Keratinocyte (primary cell): ENCODE data around the gene DDX54. TPM values are rescaled to one million over a fixed set of nuclear protein-coding genes. Genes with fewer than 3 reads are reported as not detected.

Source experiments
- DNase-seq: peaks from one replicate; pipeline ENCODE4 v3.0.0-alpha.2; 2011; ENCODE audit warnings: low read depth, missing footprints, low spot score
- FAIRE-seq: peaks from 2 replicates; lab custom pipeline; 2011; peaks lifted over from hg19 to GRCh38; lab: Jason Lieb, UNC
- H2AFZ ChIP-seq: 2 replicates; pipeline ENCODE4 v1.6.0; 2012; ENCODE audit warnings: low read length, control low read depth, inconsistent platforms; ENCODE audit not compliant: control insufficient read depth
- H3K27ac ChIP-seq: 2 replicates; pipeline ENCODE4 v1.5.1; 2011; ENCODE audit warnings: low read length; ENCODE audit not compliant: control insufficient read depth, insufficient read depth
- H3K27me3 ChIP-seq: 3 replicates; pipeline ENCODE4 v1.6.0; 2011; ENCODE audit warnings: low read length; ENCODE audit not compliant: control insufficient read depth, insufficient read depth; ENCODE audit errors: extremely low read depth
- H3K36me3 ChIP-seq, 2 experiments: 2 replicates in 1 of 2; 3 replicates in 1 of 2; pipeline ENCODE4 v1.5.1; 2011; ENCODE audit warnings: low read length in 2 of 2, mild to moderate bottlenecking in 1 of 2; ENCODE audit not compliant: control insufficient read depth in 2 of 2, insufficient read depth in 2 of 2; ENCODE audit errors: extremely low read depth in 1 of 2
- H3K4me1 ChIP-seq: 3 replicates; pipeline ENCODE4 v1.5.1; 2011; ENCODE audit warnings: low read length; ENCODE audit not compliant: control insufficient read depth, insufficient read depth; ENCODE audit errors: extremely low read depth
- H3K4me2 ChIP-seq: 3 replicates; pipeline ENCODE4 v1.6.0; 2011; ENCODE audit warnings: low read depth, low read length; ENCODE audit not compliant: control insufficient read depth, insufficient read depth; ENCODE audit errors: extremely low read depth
- H3K4me3 ChIP-seq, 3 experiments: fragments of 200-600 bp in 1 of 3; sonication (generic) in 1 of 3; 2 replicates in 2 of 3; 3 replicates in 1 of 3; pipeline ENCODE4 v1.5.1; 2011 to 2016; ENCODE audit warnings: low read length in 3 of 3, mild to moderate bottlenecking in 3 of 3, control low read depth in 2 of 3, inconsistent platforms in 1 of 3, low read depth in 1 of 3, mixed read lengths in 1 of 3, mixed run types in 1 of 3, moderate library complexity in 1 of 3; ENCODE audit not compliant: control insufficient read depth in 2 of 3, insufficient read depth in 2 of 3; ENCODE audit errors: extremely low read depth in 1 of 3
- H3K79me2 ChIP-seq: 2 replicates; pipeline ENCODE4 v1.6.0; 2012; ENCODE audit warnings: low read length; ENCODE audit not compliant: control insufficient read depth, insufficient read depth
- H3K9ac ChIP-seq: 3 replicates; pipeline ENCODE4 v1.6.0; 2011; ENCODE audit warnings: low read length; ENCODE audit not compliant: control insufficient read depth, insufficient read depth; ENCODE audit errors: extremely low read depth
- H3K9me1 ChIP-seq: 3 replicates; pipeline ENCODE4 v1.6.0; 2011; ENCODE audit warnings: low read length; ENCODE audit not compliant: control insufficient read depth, insufficient read depth; ENCODE audit errors: extremely low read depth
- H3K9me3 ChIP-seq: 2 replicates; pipeline ENCODE4 v1.5.1; 2012; ENCODE audit warnings: low read depth, low read length; ENCODE audit not compliant: control insufficient read depth
- H4K20me1 ChIP-seq: 3 replicates; pipeline ENCODE4 v1.6.0; 2011; ENCODE audit warnings: low read length; ENCODE audit not compliant: control insufficient read depth, insufficient read depth; ENCODE audit errors: extremely low read depth
- EZH2 ChIP-seq: IDR thresholded peaks from one replicate; pipeline ENCODE4 v1.6.1; 2012; ENCODE audit warnings: inconsistent platforms, mild to moderate bottlenecking, low read length, moderate library complexity
- dilution Hi-C: fragments of 300-500 bp; cut with MboI; formaldehyde crosslinking; loops from one replicate; pipeline ENCODE4 v1.7.0; 2020; ENCODE audit warnings: low sequenced_read_pairs; ENCODE audit not compliant: extremely low pct_ligation_motif_present
- polyA plus RNA-seq, 5 experiments: library from polyadenylated mRNA; depleted of rRNA in 3 of 5; stranded (reverse) in 3 of 5; stranded (forward) in 1 of 5; unstranded in 1 of 5; fragments of >200 nt; gene quantifications; 1 replicate in 1 of 5; 2 replicates in 3 of 5; 3 replicates in 1 of 5; pipeline versions ENCODE4 v1.2.1 to v1.2.3, GENCODE V29; 2011 to 2012; ENCODE audit warnings: missing spikeins in 2 of 5, low read depth in 1 of 5, low replicate concordance in 1 of 5
- TF ChIP-seq, protein P1 (sequence below), 3 experiments: IDR thresholded peaks in 1 of 3; conservative IDR thresholded peaks in 1 of 3; optimal IDR thresholded peaks in 1 of 3; 2 replicates in 2 of 3; 3 replicates in 1 of 3; pipeline versions ENCODE3 to v1.5.1; 2011; ENCODE audit warnings: low read length in 3 of 3, mild to moderate bottlenecking in 3 of 3, moderate library complexity in 2 of 3, control low read depth in 1 of 3, inconsistent platforms in 1 of 3; ENCODE audit not compliant: insufficient read depth in 2 of 3; ENCODE audit errors: extremely low read depth in 1 of 3

Gene DDX54
- polyA plus RNA-seq, 1 donor (not counting 4 experiments of a cell fraction or from before 2014, with no cell fraction given): 44.6 TPM

DNA sequence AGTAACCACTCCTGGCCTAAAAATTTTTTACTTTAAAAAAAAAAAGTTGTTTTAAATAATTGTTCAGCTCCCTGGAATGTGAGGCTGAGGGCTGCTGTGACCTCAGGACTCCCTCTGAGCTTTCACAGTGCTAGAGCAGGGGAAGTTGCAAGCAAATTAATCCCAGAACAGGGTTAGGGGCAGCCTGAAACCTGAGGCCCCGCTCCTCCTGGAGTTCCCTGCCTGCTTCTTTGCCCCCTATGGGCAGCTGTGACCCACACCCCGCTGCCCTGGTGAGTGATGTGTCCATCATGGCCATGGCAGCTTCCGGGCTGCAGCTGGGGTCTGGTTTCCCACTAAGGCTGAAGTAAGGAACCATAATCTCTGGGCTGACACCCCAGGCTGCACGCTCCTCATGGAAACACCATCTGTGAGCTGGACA is 9.7 kb upstream of the DDX54 start:
- H2AFZ ChIP-seq: no peak overlapping the region
- H4K20me1 ChIP-seq: no peaks in the 10 kb centered on the region
- H3K4me2 ChIP-seq: no peak overlapping the region
- H3K9me3 ChIP-seq: no peaks in the 10 kb centered on the region
- no peak for DNase-seq
- no peaks in the 10 kb centered on the region for H3K9me1 ChIP-seq
- H3K27ac ChIP-seq: no peak overlapping the region
- peaks cover 2 to 3% of the 10 kb centered on the region in 2 experiments for H3K36me3 ChIP-seq
- FAIRE-seq: no peak
- H3K9ac ChIP-seq: no peak overlapping the region
- no peaks in the 10 kb centered on the region for H3K79me2 ChIP-seq
- dilution Hi-C loops: no loop called here
- no peaks in the 10 kb centered on the region for H3K27me3 ChIP-seq
- no peak overlapping the region for H3K4me3 ChIP-seq
- peaks cover 6% of the 10 kb centered on the region for H3K4me1 ChIP-seq
- TF ChIP-seq, protein P1, sequence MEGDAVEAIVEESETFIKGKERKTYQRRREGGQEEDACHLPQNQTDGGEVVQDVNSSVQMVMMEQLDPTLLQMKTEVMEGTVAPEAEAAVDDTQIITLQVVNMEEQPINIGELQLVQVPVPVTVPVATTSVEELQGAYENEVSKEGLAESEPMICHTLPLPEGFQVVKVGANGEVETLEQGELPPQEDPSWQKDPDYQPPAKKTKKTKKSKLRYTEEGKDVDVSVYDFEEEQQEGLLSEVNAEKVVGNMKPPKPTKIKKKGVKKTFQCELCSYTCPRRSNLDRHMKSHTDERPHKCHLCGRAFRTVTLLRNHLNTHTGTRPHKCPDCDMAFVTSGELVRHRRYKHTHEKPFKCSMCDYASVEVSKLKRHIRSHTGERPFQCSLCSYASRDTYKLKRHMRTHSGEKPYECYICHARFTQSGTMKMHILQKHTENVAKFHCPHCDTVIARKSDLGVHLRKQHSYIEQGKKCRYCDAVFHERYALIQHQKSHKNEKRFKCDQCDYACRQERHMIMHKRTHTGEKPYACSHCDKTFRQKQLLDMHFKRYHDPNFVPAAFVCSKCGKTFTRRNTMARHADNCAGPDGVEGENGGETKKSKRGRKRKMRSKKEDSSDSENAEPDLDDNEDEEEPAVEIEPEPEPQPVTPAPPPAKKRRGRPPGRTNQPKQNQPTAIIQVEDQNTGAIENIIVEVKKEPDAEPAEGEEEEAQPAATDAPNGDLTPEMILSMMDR (optimal IDR thresholded peaks at IDR 0.05 in 1 of 3, IDR thresholded peaks at IDR 0.05 in 1 of 3, conservative IDR thresholded peaks at IDR 0.05 in 1 of 3; ENCODE audit: extremely low read depth in 1 of 3, insufficient read depth in 2 of 3, low read length in 3 of 3): no peak
- TF ChIP-seq EZH2: no peak

DNA sequence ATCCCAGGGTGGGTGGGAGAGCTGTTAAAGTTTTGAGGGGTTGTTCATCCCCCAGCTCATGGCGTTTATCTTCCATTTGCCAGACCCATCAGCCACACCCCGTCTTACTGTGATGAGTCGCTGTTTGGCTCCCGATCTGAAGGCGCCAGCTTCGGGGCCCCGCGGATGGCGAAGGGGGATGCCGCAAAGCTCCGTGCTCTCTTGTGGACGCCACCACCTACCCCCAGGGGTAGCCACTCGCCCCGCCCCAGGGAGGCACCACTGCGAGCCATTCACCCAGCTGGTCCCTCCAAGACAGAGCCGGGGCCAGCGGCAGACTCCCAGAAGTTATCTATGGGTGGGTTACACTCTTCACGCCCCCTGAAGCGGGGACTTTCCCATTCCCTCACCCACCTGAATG is 5.9 kb upstream of the DDX54 start:
- Histone ChIP-seq H3K79me2 (peaks cover 8% of the 10 kb centered on the region), H3K4me2 (no peak overlapping the region), H2AFZ (no peak overlapping the region), H3K36me3 (peaks cover 2 to 16% of the 10 kb centered on the region in 2 experiments), H3K9me3 (no peaks in the 10 kb centered on the region), H3K27me3 (no peaks in the 10 kb centered on the region), H3K4me1 (peaks cover 14% of the 10 kb centered on the region), H3K4me3 (no peak overlapping the region), H3K9me1 (no peaks in the 10 kb centered on the region), H4K20me1 (no peaks in the 10 kb centered on the region), H3K9ac (no peak overlapping the region), H3K27ac (no peak overlapping the region)
- TF ChIP-seq, protein P1 (optimal IDR thresholded peaks at IDR 0.05 in 1 of 3, IDR thresholded peaks at IDR 0.05 in 1 of 3, conservative IDR thresholded peaks at IDR 0.05 in 1 of 3; ENCODE audit: extremely low read depth in 1 of 3, insufficient read depth in 2 of 3, low read length in 3 of 3): no peak
- TF ChIP-seq EZH2: no peak
- DNase-seq: no peak
- dilution Hi-C loops: no loop called here
- no peak for FAIRE-seq
